ENCODE data around the gene TBXAS1.
"Not testable (repeated sequence)": the region's sequence is repeated elsewhere in the genome, so short reads cannot be mapped to it uniquely, and the experiment has no call there.

The TBXAS1 gene

GRCh38 chr7:139827042-139827441 is 2.0 kb upstream of the TBXAS1 start:
- DNase-seq: no peak

GRCh38 chr7:139828446-139828845 is 618 bp upstream of the TBXAS1 start:
- no peak for DNase-seq

- no peak for DNase-seq
Measured at GRCh38 chr7:139829775-139830117, 682 bp downstream of the TBXAS1 start.

GRCh38 chr7:139830292-139830691 is 1.2 kb downstream of the TBXAS1 start:
- DNase-seq: no peak

- DNase-seq: no peak
Measured at GRCh38 chr7:139830782-139831501, 1.9 kb downstream of the TBXAS1 start.

GRCh38 chr7:139835848-139836247 is 6.8 kb downstream of the TBXAS1 start:
- DNase-seq: not testable (repeated sequence)

- not testable (repeated sequence) for DNase-seq
Measured at GRCh38 chr7:139837291-139837690, 8.2 kb downstream of the TBXAS1 start.

- no peak for DNase-seq
Measured at GRCh38 chr7:139838276-139838675, 9.2 kb downstream of the TBXAS1 start.

GRCh38 chr7:139838876-139839275 is 9.8 kb downstream of the TBXAS1 start:
- no peak for DNase-seq

- DNase-seq: no peak
Measured at GRCh38 chr7:139840776-139841175, 11.7 kb downstream of the TBXAS1 start.

- no peak for DNase-seq
Measured at GRCh38 chr7:139842401-139843210, 13.5 kb downstream of the TBXAS1 start.

GRCh38 chr7:139843211-139843537 is 14.1 kb downstream of the TBXAS1 start:
- not testable (repeated sequence) for DNase-seq

- no peak for DNase-seq
Measured at GRCh38 chr7:139844779-139845442, 15.8 kb downstream of the TBXAS1 start.

GRCh38 chr7:139845443-139845805 is 16.4 kb downstream of the TBXAS1 start:
- no peak for DNase-seq

GRCh38 chr7:139846297-139846696 is 17.2 kb downstream of the TBXAS1 start:
- DNase-seq: no peak

GRCh38 chr7:139848274-139848673 is 19.2 kb downstream of the TBXAS1 start:
- no peak for DNase-seq

GRCh38 chr7:139850906-139851305 is 21.8 kb downstream of the TBXAS1 start:
- no peak for DNase-seq

- no peak for DNase-seq
Measured at GRCh38 chr7:139851770-139852481, 22.9 kb downstream of the TBXAS1 start.

- no peak for DNase-seq
Measured at GRCh38 chr7:139852482-139852845, 23.4 kb downstream of the TBXAS1 start.

- no peak for DNase-seq
Measured at GRCh38 chr7:139853506-139854123, 24.6 kb downstream of the TBXAS1 start.

- no peak for DNase-seq
Measured at GRCh38 chr7:139854124-139854511, 25.1 kb downstream of the TBXAS1 start.

- DNase-seq: no peak
Measured at GRCh38 chr7:139854803-139855497, 25.9 kb downstream of the TBXAS1 start.
